ENCODE results near the gene RARRES1.

- TF ChIP-seq, protein P1, sequence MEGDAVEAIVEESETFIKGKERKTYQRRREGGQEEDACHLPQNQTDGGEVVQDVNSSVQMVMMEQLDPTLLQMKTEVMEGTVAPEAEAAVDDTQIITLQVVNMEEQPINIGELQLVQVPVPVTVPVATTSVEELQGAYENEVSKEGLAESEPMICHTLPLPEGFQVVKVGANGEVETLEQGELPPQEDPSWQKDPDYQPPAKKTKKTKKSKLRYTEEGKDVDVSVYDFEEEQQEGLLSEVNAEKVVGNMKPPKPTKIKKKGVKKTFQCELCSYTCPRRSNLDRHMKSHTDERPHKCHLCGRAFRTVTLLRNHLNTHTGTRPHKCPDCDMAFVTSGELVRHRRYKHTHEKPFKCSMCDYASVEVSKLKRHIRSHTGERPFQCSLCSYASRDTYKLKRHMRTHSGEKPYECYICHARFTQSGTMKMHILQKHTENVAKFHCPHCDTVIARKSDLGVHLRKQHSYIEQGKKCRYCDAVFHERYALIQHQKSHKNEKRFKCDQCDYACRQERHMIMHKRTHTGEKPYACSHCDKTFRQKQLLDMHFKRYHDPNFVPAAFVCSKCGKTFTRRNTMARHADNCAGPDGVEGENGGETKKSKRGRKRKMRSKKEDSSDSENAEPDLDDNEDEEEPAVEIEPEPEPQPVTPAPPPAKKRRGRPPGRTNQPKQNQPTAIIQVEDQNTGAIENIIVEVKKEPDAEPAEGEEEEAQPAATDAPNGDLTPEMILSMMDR (IDR thresholded peaks at IDR 0.05; ENCODE audit: low read depth, low read length, poor library complexity, severe bottlenecking): no peak
- TF ChIP-seq EZH2phosphoT487 (IDR thresholded peaks at IDR 0.05; ENCODE audit: borderline replicate concordance, low read length): no peak
These were observed 23.2 kb upstream of the RARRES1 start for GRCh38 chr3:158755421-158755820.

All from DOHH2 (cell line).